GM12878 (cell line): Measurements from ENCODE around the gene NGB. TPM values are rescaled to one million over a fixed set of nuclear protein-coding genes. Genes with fewer than 3 reads are reported as not detected.

Experiments
- ATAC-seq: fragments of 200-7000 bp; cut with Tn5 transposase; 3 replicates; pipeline ENCODE4 v1.9.1; 2020; ENCODE audit warnings: mild to moderate bottlenecking, moderate library complexity
- BruUV-seq: library from RNA; stranded (reverse); fragments of 400-500 nt; replicated peaks from 2 replicates; lab custom pipeline; 2021; lab: Mats Ljungman, UMichigan
- CTCF ChIA-PET: fragments of 300-600 bp; sonication (Branson Sonifier 250); formaldehyde crosslinking; extraction: SDS; loops from one replicate; lab custom pipeline; 2021; ENCODE audit warnings: inconsistent platforms; lab: Yijun Ruan, JAX
- POLR2A ChIA-PET: fragments of 350-600 bp; formaldehyde crosslinking; extraction: SDS; loops from one replicate; lab custom pipeline; 2021; ENCODE audit warnings: inconsistent platforms; lab: Charles Lee
- RAD21 ChIA-PET: fragments of 300-600 bp; sonication (Branson Sonifier 250); formaldehyde crosslinking; loops from one replicate; lab custom pipeline; 2023; ENCODE audit warnings: antibody characterized with exemption; ENCODE audit not compliant: unreplicated experiment; lab: Charles Lee
- SMC1A ChIA-PET: fragments of 300-600 bp; sonication (Branson Sonifier 250); formaldehyde crosslinking; loops from one replicate; lab custom pipeline; 2023; ENCODE audit not compliant: unreplicated experiment, uncharacterized antibody; lab: Charles Lee
- DNase-seq: peaks from one replicate; pipeline ENCODE4 v3.0.0-alpha.2; 2011; ENCODE audit warnings: low read depth, low spot score
- FAIRE-seq: peaks from 3 replicates; lab custom pipeline; 2011; peaks lifted over from hg19 to GRCh38; lab: Jason Lieb, UNC
- H2AFZ ChIP-seq: 2 replicates; pipeline ENCODE4 v1.6.0; 2011; ENCODE audit warnings: low read depth, low read length, control low read depth; ENCODE audit not compliant: control insufficient read depth
- H3K27ac ChIP-seq: 2 replicates; pipeline ENCODE4 v1.5.1; 2011; ENCODE audit warnings: control low read depth; ENCODE audit not compliant: control insufficient read depth, insufficient read depth
- H3K27me3 ChIP-seq, 2 experiments: replicated peaks in 1 of 2; 2 replicates each; pipeline versions ENCODE4 v1.6.0 to v1.6.1; 2011; ENCODE audit warnings: low read length in 1 of 2; ENCODE audit not compliant: control insufficient read depth in 2 of 2, insufficient read depth in 2 of 2
- H3K36me3 ChIP-seq, 2 experiments: 2 replicates each; pipeline ENCODE4 v1.5.1; 2011; ENCODE audit warnings: low read length in 1 of 2; ENCODE audit not compliant: control insufficient read depth in 2 of 2, insufficient read depth in 2 of 2
- H3K4me1 ChIP-seq: 2 replicates; pipeline ENCODE4 v1.6.1; 2011; ENCODE audit warnings: mild to moderate bottlenecking, low read length, moderate library complexity, mixed read lengths; ENCODE audit not compliant: control insufficient read depth, insufficient read depth
- H3K4me2 ChIP-seq: 2 replicates; pipeline ENCODE4 v1.6.0; 2011; ENCODE audit warnings: control low read depth; ENCODE audit not compliant: control insufficient read depth, insufficient read depth
- H3K4me3 ChIP-seq: fragments of 200-600 bp; sonication (generic); 2 replicates; pipeline ENCODE4 v1.5.1; 2016
- H3K79me2 ChIP-seq: 2 replicates; pipeline ENCODE4 v1.6.0; 2011; ENCODE audit warnings: low read length; ENCODE audit not compliant: control insufficient read depth, insufficient read depth
- H3K9ac ChIP-seq: 2 replicates; pipeline ENCODE4 v1.8.0; 2011; ENCODE audit warnings: low read length, control low read depth, mixed read lengths; ENCODE audit not compliant: control insufficient read depth, insufficient read depth
- H3K9me3 ChIP-seq: replicated peaks from 3 replicates; pipeline ENCODE4 v1.5.1; 2011; ENCODE audit warnings: mild to moderate bottlenecking, low read length; ENCODE audit not compliant: control insufficient read depth, insufficient read depth
- H4K20me1 ChIP-seq: 2 replicates; pipeline ENCODE4 v1.6.0; 2011; ENCODE audit not compliant: control insufficient read depth, insufficient read depth
- CBX3 ChIP-seq: fragments of 200-600 bp; sonication (generic); IDR thresholded peaks from 2 replicates; pipeline ENCODE4 v1.6.1; 2016; ENCODE audit warnings: low read depth, borderline replicate concordance
- CHD4 ChIP-seq: fragments of 200-600 bp; sonication (generic); IDR thresholded peaks from 2 replicates; pipeline ENCODE4 v1.6.1; 2016; ENCODE audit warnings: mild to moderate bottlenecking
- E2F4 ChIP-seq: IDR thresholded peaks from 2 replicates; pipeline ENCODE4 v1.6.1; 2012; ENCODE audit warnings: low read depth, low read length, improper control_type of control experiment
- EED ChIP-seq: sonication (generic); IDR thresholded peaks from 2 replicates; pipeline ENCODE4 v1.6.1; 2016; ENCODE audit warnings: antibody characterized with exemption, low read depth
- IKZF2 ChIP-seq, 2 experiments: fragments of 450-650 bp; IDR thresholded peaks; 2 replicates each; pipeline ENCODE4 v1.6.1; 2017; ENCODE audit warnings: mild to moderate bottlenecking in 2 of 2, moderate library complexity in 2 of 2
- JUNB ChIP-seq: IDR thresholded peaks from 2 replicates; pipeline ENCODE4 v1.6.1; 2016; ENCODE audit warnings: antibody characterized with exemption, mild to moderate bottlenecking
- LARP7 ChIP-seq: fragments of 450-650 bp; IDR thresholded peaks from 2 replicates; pipeline ENCODE4 v1.6.1; 2017; ENCODE audit warnings: mild to moderate bottlenecking
- MAX ChIP-seq: IDR thresholded peaks from 2 replicates; pipeline ENCODE4 v1.6.1; 2012; ENCODE audit warnings: low read depth, low read length, improper control_type of control experiment
- MXI1 ChIP-seq: fragments of 150-350 bp; IDR thresholded peaks from 2 replicates; pipeline ENCODE4 v1.6.1; 2011; ENCODE audit warnings: low read depth, mild to moderate bottlenecking, inconsistent platforms, low read length, improper control_type of control experiment
- PAX8 ChIP-seq: fragments of 450-650 bp; IDR thresholded peaks from 2 replicates; pipeline ENCODE4 v1.6.1; 2017; ENCODE audit warnings: mild to moderate bottlenecking, moderate library complexity
- POLR2AphosphoS5 ChIP-seq: IDR thresholded peaks from 2 replicates; pipeline ENCODE4 v1.6.1; 2011; ENCODE audit warnings: mild to moderate bottlenecking, low read length, inconsistent platforms
- SRF ChIP-seq, 2 experiments: IDR thresholded peaks; 2 replicates each; pipeline ENCODE4 v1.6.1; 2011; ENCODE audit warnings: low read depth in 2 of 2, low read length in 2 of 2, mild to moderate bottlenecking in 1 of 2, moderate library complexity in 1 of 2
- TCF3 ChIP-seq: IDR thresholded peaks from 2 replicates; pipeline ENCODE4 v1.6.1; 2012; ENCODE audit warnings: low read depth, mild to moderate bottlenecking, low read length, borderline replicate concordance; ENCODE audit not compliant: insufficient read depth
- ZZZ3 ChIP-seq: IDR thresholded peaks from 2 replicates; pipeline ENCODE4 v1.6.1; 2011; ENCODE audit warnings: low read depth; ENCODE audit not compliant: control insufficient read depth, insufficient read length
- WGBS: methylation state at CpG from one replicate; pipeline ENCODE4 v1.1.6; 2016; ENCODE audit warnings: low lambda C conversion rate; ENCODE audit not compliant: insufficient replicate concordance, insufficient coverage; ENCODE audit errors: missing lambda C conversion rate; 5-methylcytosine and 5-hydroxymethylcytosine counted together
- in situ Hi-C: fragments of 300-500 bp; cut with MboI; formaldehyde crosslinking; loops from 9 replicates; pipeline ENCODE4 v1.14.3; 2018; ENCODE audit warnings: mixed read lengths
- intact Hi-C: fragments of 100-400 bp; cut with micrococcal nuclease; formaldehyde crosslinking; loops from one replicate; pipeline ENCODE4 v1.14.2; 2022; ENCODE audit not compliant: unreplicated experiment
- polyA plus RNA-seq, 11 experiments: library from polyadenylated mRNA; depleted of rRNA in 4 of 11; unstranded in 6 of 11; stranded (reverse) in 5 of 11; fragments of >200 nt; fragmentation: Nextera tagmentation in 4 of 11; fragmentation: Illumina TruSeq in 1 of 11; extraction: Ambion mirVana in 4 of 11; extraction: Trizol in 1 of 11; gene quantifications; 1 replicate in 1 of 11; 2 replicates in 10 of 11; pipeline versions ENCODE4 v1.2.1 to v1.2.3, GENCODE V29; 2011 to 2016; ENCODE audit warnings: inconsistent platforms in 2 of 11, missing spikeins in 2 of 11, low read depth in 1 of 11
- total RNA-seq, 4 experiments: library from RNA; depleted of rRNA in 3 of 4; stranded (reverse); fragments of >200 nt in 3 of 4; fragmentation: Illumina TruSeq in 1 of 4; extraction: Trizol in 1 of 4; gene quantifications; 2 replicates each; pipeline versions ENCODE4 v1.2.1 to v1.2.3, GENCODE V29; 2013 to 2021
- TF ChIP-seq, protein P1 (sequence below): IDR thresholded peaks from 2 replicates; pipeline ENCODE4 v1.6.1; 2012; ENCODE audit warnings: improper control_type of control experiment, low read depth, low read length; ENCODE audit not compliant: insufficient replicate concordance
- TF ChIP-seq, protein P2 (sequence below): fragments of 450-650 bp; IDR thresholded peaks from 2 replicates; pipeline ENCODE4 v1.6.1; 2014; ENCODE audit warnings: mild to moderate bottlenecking

Gene NGB
- total and polyA plus RNA-seq, 10 of the 15 experiments (the other 5 are each of a cell fraction or from before 2014, with no cell fraction given), result 0.19 TPM; not detected in 9

- TF ChIP-seq, protein P1, sequence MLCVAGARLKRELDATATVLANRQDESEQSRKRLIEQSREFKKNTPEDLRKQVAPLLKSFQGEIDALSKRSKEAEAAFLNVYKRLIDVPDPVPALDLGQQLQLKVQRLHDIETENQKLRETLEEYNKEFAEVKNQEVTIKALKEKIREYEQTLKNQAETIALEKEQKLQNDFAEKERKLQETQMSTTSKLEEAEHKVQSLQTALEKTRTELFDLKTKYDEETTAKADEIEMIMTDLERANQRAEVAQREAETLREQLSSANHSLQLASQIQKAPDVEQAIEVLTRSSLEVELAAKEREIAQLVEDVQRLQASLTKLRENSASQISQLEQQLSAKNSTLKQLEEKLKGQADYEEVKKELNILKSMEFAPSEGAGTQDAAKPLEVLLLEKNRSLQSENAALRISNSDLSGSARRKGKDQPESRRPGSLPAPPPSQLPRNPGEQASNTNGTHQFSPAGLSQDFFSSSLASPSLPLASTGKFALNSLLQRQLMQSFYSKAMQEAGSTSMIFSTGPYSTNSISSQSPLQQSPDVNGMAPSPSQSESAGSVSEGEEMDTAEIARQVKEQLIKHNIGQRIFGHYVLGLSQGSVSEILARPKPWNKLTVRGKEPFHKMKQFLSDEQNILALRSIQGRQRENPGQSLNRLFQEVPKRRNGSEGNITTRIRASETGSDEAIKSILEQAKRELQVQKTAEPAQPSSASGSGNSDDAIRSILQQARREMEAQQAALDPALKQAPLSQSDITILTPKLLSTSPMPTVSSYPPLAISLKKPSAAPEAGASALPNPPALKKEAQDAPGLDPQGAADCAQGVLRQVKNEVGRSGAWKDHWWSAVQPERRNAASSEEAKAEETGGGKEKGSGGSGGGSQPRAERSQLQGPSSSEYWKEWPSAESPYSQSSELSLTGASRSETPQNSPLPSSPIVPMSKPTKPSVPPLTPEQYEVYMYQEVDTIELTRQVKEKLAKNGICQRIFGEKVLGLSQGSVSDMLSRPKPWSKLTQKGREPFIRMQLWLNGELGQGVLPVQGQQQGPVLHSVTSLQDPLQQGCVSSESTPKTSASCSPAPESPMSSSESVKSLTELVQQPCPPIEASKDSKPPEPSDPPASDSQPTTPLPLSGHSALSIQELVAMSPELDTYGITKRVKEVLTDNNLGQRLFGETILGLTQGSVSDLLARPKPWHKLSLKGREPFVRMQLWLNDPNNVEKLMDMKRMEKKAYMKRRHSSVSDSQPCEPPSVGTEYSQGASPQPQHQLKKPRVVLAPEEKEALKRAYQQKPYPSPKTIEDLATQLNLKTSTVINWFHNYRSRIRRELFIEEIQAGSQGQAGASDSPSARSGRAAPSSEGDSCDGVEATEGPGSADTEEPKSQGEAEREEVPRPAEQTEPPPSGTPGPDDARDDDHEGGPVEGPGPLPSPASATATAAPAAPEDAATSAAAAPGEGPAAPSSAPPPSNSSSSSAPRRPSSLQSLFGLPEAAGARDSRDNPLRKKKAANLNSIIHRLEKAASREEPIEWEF, result no peak
- no peak for TF ChIP-seq CHD4
Observed at GRCh38 chr14:77219591-77219990, 51.4 kb downstream of the NGB start (continued).

GRCh38 chr14:77217551-77217950 is 53.5 kb downstream of the NGB start:
- SMC1A ChIA-PET, result no interaction called here
- 0 out of 4 replicates have a peak, but pooled peaks cover 0 to 4% of the 10 kb centered on the region in 2 experiments for H3K27me3 ChIP-seq
- H3K9ac ChIP-seq, result no peak overlapping the region
- no peak overlapping the region for H3K4me3 ChIP-seq
- CTCF ChIA-PET, result interaction anchor here (1.0 kb wide), 1 partner anchor 66 kb away, joined by 3 read pairs; no protein-coding TSS in a partner anchor
- intact Hi-C loops, result no loop called here
- in situ Hi-C loops, result no loop called here
- no peaks in the 10 kb centered on the region for H4K20me1 ChIP-seq
- TF ChIP-seq POLR2AphosphoS5 (no peak), ZZZ3 (no peak), EED (no peak), PAX8 (no peak), SRF (IDR thresholded peaks at IDR 0.05; ENCODE audit: low read depth in 2 of 2, low read length in 2 of 2) (no peak), JUNB (no peak), TCF3 (no peak), MXI1 (no peak), E2F4 (no peak), CBX3 (no peak), IKZF2 (IDR thresholded peaks at IDR 0.05) (no peak), LARP7 (no peak), CHD4 (no peak), MAX (no peak)
- TF ChIP-seq, protein P2, sequence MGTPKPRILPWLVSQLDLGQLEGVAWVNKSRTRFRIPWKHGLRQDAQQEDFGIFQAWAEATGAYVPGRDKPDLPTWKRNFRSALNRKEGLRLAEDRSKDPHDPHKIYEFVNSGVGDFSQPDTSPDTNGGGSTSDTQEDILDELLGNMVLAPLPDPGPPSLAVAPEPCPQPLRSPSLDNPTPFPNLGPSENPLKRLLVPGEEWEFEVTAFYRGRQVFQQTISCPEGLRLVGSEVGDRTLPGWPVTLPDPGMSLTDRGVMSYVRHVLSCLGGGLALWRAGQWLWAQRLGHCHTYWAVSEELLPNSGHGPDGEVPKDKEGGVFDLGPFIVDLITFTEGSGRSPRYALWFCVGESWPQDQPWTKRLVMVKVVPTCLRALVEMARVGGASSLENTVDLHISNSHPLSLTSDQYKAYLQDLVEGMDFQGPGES, result no peak
- H3K4me2 ChIP-seq, result no peak overlapping the region
- H3K27ac ChIP-seq, result no peak overlapping the region
- H3K4me1 ChIP-seq, result no peaks in the 10 kb centered on the region
- POLR2A ChIA-PET, result no interaction called here
- 37% methylated on average over 3 of the region's 3 CpGs for WGBS
- BruUV-seq, result no TSS peak
- H3K79me2 ChIP-seq, result no peaks in the 10 kb centered on the region
- FAIRE-seq, result no peak
- H2AFZ ChIP-seq, result no peak overlapping the region
- no peaks in the 10 kb centered on the region for H3K36me3 ChIP-seq
- no peaks in the 10 kb centered on the region for H3K9me3 ChIP-seq
- DNase-seq, result no peak
- ATAC-seq, result no peak
- RAD21 ChIA-PET, result no interaction called here
